AG04449 (cell line): ENCODE measurements around the gene CDC42BPA.
"Not testable (repeated sequence)": the region's sequence is repeated elsewhere in the genome, so short reads cannot be mapped to it uniquely, and the experiment has no call there.

Source experiments
- CTCF ChIA-PET: fragments of 350-600 bp; formaldehyde crosslinking; extraction: SDS; loops from one replicate; lab custom pipeline; 2021; ENCODE audit warnings: antibody characterized with exemption; lab: Yijun Ruan, JAX
- POLR2A ChIA-PET: fragments of 400-600, 350-600 bp; formaldehyde crosslinking; extraction: SDS; loops from one replicate; lab custom pipeline; 2020; ENCODE audit warnings: antibody characterized with exemption, inconsistent platforms; lab: Yijun Ruan, JAX
- DNase-seq: peaks from one replicate; pipeline ENCODE4 v3.0.0-alpha.2; 2010; ENCODE audit warnings: low read depth, low spot score
- H3K4me3 ChIP-seq: 2 replicates; pipeline ENCODE4 v1.5.1; 2011; ENCODE audit warnings: low read depth, mild to moderate bottlenecking, control low read depth, low read length
- TF ChIP-seq, protein P1 (sequence below): IDR thresholded peaks from one replicate; pipeline ENCODE4 v1.5.1; 2011; ENCODE audit warnings: mild to moderate bottlenecking, moderate library complexity, low read length, control low read depth, inconsistent platforms; ENCODE audit not compliant: insufficient read depth; ENCODE audit errors: missing control alignments

CDC42BPA gene

DNA sequence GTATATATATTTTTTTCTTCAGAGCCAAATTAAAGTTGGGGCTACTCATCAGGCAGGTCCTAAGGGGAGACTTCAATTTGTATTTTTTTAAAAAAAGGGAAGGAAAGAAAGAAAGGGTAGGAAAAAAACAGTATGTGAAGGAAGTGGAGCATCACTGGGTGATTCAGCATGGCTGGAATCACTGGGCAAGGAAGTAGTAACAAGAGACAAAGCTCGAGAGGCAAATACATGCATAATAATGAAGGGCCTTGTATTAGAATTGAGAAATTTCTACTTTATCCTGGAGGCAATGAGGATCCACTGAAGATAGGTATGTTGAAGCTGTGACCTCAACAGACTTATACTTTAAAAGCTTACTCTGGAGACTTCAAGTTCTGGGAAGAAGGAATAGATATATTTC is 193.8 kb downstream of the CDC42BPA start:
- TF ChIP-seq, protein P1, sequence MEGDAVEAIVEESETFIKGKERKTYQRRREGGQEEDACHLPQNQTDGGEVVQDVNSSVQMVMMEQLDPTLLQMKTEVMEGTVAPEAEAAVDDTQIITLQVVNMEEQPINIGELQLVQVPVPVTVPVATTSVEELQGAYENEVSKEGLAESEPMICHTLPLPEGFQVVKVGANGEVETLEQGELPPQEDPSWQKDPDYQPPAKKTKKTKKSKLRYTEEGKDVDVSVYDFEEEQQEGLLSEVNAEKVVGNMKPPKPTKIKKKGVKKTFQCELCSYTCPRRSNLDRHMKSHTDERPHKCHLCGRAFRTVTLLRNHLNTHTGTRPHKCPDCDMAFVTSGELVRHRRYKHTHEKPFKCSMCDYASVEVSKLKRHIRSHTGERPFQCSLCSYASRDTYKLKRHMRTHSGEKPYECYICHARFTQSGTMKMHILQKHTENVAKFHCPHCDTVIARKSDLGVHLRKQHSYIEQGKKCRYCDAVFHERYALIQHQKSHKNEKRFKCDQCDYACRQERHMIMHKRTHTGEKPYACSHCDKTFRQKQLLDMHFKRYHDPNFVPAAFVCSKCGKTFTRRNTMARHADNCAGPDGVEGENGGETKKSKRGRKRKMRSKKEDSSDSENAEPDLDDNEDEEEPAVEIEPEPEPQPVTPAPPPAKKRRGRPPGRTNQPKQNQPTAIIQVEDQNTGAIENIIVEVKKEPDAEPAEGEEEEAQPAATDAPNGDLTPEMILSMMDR: no peak
- no peak overlapping the region for H3K4me3 ChIP-seq
- DNase-seq: no peak
- ChIA-PET CTCF (no interaction called here), POLR2A (no interaction called here)

GRCh38 chr1:227120826-227121225 is 197.5 kb downstream of the CDC42BPA start:
- ChIA-PET CTCF (no interaction called here), POLR2A (no interaction called here)
- TF ChIP-seq, protein P1: no peak
- no peak for DNase-seq
- no peak overlapping the region for H3K4me3 ChIP-seq

DNA sequence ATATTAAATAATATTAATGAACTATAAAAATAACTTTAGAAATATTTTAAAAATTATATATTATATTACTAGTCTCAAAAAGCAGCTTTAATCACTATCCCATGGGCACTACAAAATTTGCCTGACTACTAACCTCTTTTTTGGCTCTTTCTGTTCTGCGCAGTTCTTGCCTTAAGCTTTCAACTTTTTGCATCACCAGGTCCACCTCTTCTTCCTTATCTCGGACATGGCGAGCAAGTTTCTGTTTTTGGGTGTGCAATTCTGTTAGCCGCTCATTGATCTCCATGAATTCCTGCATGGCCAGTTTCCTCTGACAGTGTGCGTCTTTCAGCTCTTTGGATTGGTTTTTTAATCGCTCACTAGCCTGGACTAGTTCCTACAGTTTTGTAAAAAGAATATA is 205.8 kb downstream of the CDC42BPA start:
- ChIA-PET CTCF (interaction anchor here (1.0 to 1.4 kb wide), 4 partner anchors 10 to 54 kb away, joined by 3 to 8 read pairs (median 3); no protein-coding TSS in a partner anchor), POLR2A (no interaction called here)
- TF ChIP-seq, protein P1: no peak
- H3K4me3 ChIP-seq: no peak overlapping the region
- DNase-seq: no peak

DNA sequence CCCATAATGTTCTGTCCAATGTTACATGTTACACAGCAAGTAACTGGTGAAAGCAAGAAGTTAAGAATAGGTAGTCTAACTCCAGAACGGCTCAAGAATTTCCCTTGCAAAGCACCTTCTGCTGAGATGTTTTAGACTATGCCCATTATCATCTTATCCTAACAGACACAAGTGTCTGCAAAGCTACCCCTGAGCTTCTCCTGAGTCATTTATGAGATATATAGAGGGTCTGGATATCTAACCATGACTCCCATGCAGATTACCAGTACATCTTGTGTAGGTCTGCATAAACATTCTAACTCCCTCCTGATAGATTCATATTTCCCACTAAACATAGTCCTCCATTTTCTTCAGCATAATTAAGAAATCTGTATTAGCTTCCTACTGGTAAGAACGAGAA is 206.5 kb downstream of the CDC42BPA start:
- DNase-seq: no peak
- H3K4me3 ChIP-seq: no peak overlapping the region
- ChIA-PET CTCF (interaction anchor here (1.0 to 1.2 kb wide), 2 partner anchors 18 to 842 kb away, joined by 3 read pairs; no protein-coding TSS in a partner anchor), POLR2A (no interaction called here)
- TF ChIP-seq, protein P1: no peak

DNA sequence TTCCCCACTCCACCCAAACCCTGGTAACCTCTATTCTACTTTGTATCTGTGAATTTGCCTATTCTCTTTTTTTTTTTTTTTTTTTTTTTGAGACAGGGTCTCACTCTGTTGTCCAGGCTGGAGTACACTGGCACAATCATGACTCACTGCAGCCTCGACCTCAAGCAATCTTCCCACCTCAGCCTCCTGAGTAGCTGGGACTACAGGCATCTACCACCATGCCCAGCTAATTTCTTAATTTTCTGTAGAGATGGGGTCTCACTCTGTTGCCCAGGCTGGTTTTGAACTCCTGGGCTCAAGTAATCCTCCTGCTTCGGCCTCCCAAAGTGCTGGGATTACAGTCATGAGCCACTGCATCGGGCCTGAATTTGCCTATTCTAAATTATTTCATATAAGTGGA is 213.0 kb downstream of the CDC42BPA start:
- H3K4me3 ChIP-seq, DNase-seq, POLR2A ChIA-PET: not testable (repeated sequence)
- CTCF ChIA-PET: interaction anchor here (0.7 kb wide), 1 partner anchor 10 kb away, joined by 3 read pairs; no protein-coding TSS in a partner anchor

DNA sequence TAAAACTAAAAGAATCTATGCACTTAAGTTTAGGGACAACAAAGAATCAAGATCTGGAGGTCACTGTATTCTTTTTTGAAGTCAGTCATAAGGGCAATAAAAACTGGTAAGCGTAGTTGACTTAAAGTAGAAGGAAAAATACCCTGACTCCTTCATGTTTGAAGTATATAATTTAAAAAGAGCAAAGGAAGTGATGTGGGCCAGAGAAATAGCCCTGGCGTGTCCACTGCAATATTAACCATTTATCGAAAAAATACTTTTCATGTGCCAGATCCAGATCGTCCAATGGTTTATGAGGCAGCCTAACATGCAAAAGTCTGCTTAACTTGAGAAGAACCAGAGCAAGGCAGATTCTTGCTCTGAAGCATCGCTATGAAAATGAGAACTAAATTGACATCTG is 216.2 kb downstream of the CDC42BPA start:
- CTCF ChIA-PET: no interaction called here
- POLR2A ChIA-PET: no interaction called here
- TF ChIP-seq, protein P1: no peak
- no peak for DNase-seq
- no peak overlapping the region for H3K4me3 ChIP-seq
